Measurements from ENCODE around the gene SPATS2L.

SPATS2L gene

GRCh38 chr2:200455958-200456421 lies 149.5 kb downstream of the SPATS2L start:
- Histone ChIP-seq H3K4me1 (ENCODE audit: control insufficient read depth, insufficient read depth, low read length) (0 out of 2 replicates have a peak, but pooled peaks cover 2% of the 10 kb centered on the region), H3K36me3 (ENCODE audit: control insufficient read depth in 2 of 2, insufficient read depth in 1 of 2, low read length in 2 of 2) (peaks cover 0 to 3% of the 10 kb centered on the region in 2 experiments; a peak in 2 of 3 replicates), H3K27ac (ENCODE audit: extremely low read depth, low read depth, low read length) (no peak overlapping the region), H3K9me3 (ENCODE audit: control insufficient read depth, insufficient read depth, low read depth, low read length) (no peaks in the 10 kb centered on the region), H3K4me3 (ENCODE audit: low read depth, low read length) (no peak overlapping the region)
- CTCF ChIA-PET: interaction anchor here (1.4 kb wide), 1 partner anchor 470 kb away, joined by 5 read pairs; no protein-coding TSS in a partner anchor
- POLR2A ChIA-PET: no interaction called here
- TF ChIP-seq ZNF529 (tag by site-specific recombination; IDR thresholded peaks at IDR 0.05; ENCODE audit: insufficient replicate concordance) (no peak), SETDB1 (IDR thresholded peaks at IDR 0.05; ENCODE audit: insufficient read length, low read length) (no peak), ZNF549 (tag by site-specific recombination; IDR thresholded peaks at IDR 0.05) (no peak), ZNF433 (tag by site-specific recombination; IDR thresholded peaks at IDR 0.05; ENCODE audit: low read depth) (no peak), OVOL3 (tag by site-specific recombination; IDR thresholded peaks at IDR 0.05) (no peak), ZNF560 (tag by site-specific recombination; IDR thresholded peaks at IDR 0.05; ENCODE audit: borderline replicate concordance) (no peak), ZNF266 (tag by site-specific recombination; IDR thresholded peaks at IDR 0.05; ENCODE audit: low read depth) (no peak), YY1 (tag by site-specific recombination; IDR thresholded peaks at IDR 0.05) (no peak), ZNF521 (tag by site-specific recombination; IDR thresholded peaks at IDR 0.05) (no peak), ZNF280D (tag by site-specific recombination; IDR thresholded peaks at IDR 0.05) (no peak), EGR2 (tag by site-specific recombination; IDR thresholded peaks at IDR 0.05; ENCODE audit: low read depth) (no peak), ZNF585B (tag by site-specific recombination; IDR thresholded peaks at IDR 0.05) (no peak), ZNF138 (tag by site-specific recombination; IDR thresholded peaks at IDR 0.05; ENCODE audit: borderline replicate concordance) (no peak), ZNF335 (tag by site-specific recombination; conservative IDR thresholded peaks at IDR 0.05) (no peak), ZNF140 (tag by site-specific recombination; IDR thresholded peaks at IDR 0.05) (no peak)
- TF ChIP-seq, protein P1, sequence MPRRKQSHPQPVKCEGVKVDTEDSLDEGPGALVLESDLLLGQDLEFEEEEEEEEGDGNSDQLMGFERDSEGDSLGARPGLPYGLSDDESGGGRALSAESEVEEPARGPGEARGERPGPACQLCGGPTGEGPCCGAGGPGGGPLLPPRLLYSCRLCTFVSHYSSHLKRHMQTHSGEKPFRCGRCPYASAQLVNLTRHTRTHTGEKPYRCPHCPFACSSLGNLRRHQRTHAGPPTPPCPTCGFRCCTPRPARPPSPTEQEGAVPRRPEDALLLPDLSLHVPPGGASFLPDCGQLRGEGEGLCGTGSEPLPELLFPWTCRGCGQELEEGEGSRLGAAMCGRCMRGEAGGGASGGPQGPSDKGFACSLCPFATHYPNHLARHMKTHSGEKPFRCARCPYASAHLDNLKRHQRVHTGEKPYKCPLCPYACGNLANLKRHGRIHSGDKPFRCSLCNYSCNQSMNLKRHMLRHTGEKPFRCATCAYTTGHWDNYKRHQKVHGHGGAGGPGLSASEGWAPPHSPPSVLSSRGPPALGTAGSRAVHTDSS (tag by site-specific recombination; IDR thresholded peaks at IDR 0.05): no peak

DNA sequence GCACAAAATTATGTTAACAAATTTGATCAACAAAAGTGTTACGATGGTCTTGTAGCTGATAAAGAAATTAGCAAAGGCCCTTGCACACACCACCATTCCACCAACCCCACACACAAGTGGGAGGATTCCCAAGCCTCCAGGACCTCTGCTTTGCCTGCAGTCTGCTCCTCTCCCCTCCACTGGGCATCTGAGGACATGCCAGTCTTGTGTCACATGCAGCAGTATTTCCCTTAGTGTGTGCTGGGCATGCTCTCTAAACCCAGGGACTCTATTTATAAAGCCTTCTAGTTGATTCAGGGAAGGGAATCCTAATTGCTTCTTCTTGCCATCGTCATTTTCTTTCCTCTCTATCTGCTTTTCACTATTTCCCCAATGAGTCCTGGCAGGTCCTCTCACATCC lies 150.1 kb downstream of the SPATS2L start:
- Histone ChIP-seq H3K36me3 (ENCODE audit: control insufficient read depth in 2 of 2, insufficient read depth in 1 of 2, low read length in 2 of 2) (peaks cover 0 to 3% of the 10 kb centered on the region in 2 experiments; a peak in 2 of 3 replicates), H3K27ac (ENCODE audit: extremely low read depth, low read depth, low read length) (no peak overlapping the region), H3K4me3 (ENCODE audit: low read depth, low read length) (no peak overlapping the region), H3K4me1 (ENCODE audit: control insufficient read depth, insufficient read depth, low read length) (0 out of 2 replicates have a peak, but pooled peaks cover 2% of the 10 kb centered on the region), H3K9me3 (ENCODE audit: control insufficient read depth, insufficient read depth, low read depth, low read length) (no peaks in the 10 kb centered on the region)
- CTCF ChIA-PET: interaction anchor here (0.6 to 1.4 kb wide), 3 partner anchors 12 to 471 kb away, joined by 3 to 5 read pairs (median 3); no protein-coding TSS in a partner anchor
- POLR2A ChIA-PET: no interaction called here
- TF ChIP-seq, protein P2, sequence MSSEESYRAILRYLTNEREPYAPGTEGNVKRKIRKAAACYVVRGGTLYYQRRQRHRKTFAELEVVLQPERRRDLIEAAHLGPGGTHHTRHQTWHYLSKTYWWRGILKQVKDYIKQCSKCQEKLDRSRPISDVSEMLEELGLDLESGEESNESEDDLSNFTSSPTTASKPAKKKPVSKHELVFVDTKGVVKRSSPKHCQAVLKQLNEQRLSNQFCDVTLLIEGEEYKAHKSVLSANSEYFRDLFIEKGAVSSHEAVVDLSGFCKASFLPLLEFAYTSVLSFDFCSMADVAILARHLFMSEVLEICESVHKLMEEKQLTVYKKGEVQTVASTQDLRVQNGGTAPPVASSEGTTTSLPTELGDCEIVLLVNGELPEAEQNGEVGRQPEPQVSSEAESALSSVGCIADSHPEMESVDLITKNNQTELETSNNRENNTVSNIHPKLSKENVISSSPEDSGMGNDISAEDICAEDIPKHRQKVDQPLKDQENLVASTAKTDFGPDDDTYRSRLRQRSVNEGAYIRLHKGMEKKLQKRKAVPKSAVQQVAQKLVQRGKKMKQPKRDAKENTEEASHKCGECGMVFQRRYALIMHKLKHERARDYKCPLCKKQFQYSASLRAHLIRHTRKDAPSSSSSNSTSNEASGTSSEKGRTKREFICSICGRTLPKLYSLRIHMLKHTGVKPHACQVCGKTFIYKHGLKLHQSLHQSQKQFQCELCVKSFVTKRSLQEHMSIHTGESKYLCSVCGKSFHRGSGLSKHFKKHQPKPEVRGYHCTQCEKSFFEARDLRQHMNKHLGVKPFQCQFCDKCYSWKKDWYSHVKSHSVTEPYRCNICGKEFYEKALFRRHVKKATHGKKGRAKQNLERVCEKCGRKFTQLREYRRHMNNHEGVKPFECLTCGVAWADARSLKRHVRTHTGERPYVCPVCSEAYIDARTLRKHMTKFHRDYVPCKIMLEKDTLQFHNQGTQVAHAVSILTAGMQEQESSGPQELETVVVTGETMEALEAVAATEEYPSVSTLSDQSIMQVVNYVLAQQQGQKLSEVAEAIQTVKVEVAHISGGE (tag by site-specific recombination; conservative IDR thresholded peaks at IDR 0.05; ENCODE audit: low read depth): no peak
- no peak for TF ChIP-seq ZNF274 (IDR thresholded peaks at IDR 0.05; ENCODE audit: low read length)
- no peak for TF ChIP-seq ZNF274 (tag by site-specific recombination; IDR thresholded peaks at IDR 0.05; ENCODE audit: borderline replicate concordance)
- TF ChIP-seq ZBTB48 (tag by site-specific recombination; IDR thresholded peaks at IDR 0.05): no peak
- no peak for TF ChIP-seq ZNF701 (tag by site-specific recombination; IDR thresholded peaks at IDR 0.05)
- TF ChIP-seq ZNF449 (tag by site-specific recombination; IDR thresholded peaks at IDR 0.05): no peak
- TF ChIP-seq GLIS1 (tag by site-specific recombination; IDR thresholded peaks at IDR 0.05): no peak
- no peak for TF ChIP-seq SALL2 (tag by site-specific recombination; IDR thresholded peaks at IDR 0.05; ENCODE audit: borderline replicate concordance)
- TF ChIP-seq, protein P3, sequence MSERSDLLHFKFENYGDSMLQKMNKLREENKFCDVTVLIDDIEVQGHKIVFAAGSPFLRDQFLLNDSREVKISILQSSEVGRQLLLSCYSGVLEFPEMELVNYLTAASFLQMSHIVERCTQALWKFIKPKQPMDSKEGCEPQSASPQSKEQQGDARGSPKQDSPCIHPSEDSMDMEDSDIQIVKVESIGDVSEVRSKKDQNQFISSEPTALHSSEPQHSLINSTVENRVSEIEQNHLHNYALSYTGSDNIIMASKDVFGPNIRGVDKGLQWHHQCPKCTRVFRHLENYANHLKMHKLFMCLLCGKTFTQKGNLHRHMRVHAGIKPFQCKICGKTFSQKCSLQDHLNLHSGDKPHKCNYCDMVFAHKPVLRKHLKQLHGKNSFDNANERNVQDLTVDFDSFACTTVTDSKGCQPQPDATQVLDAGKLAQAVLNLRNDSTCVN (tag by site-specific recombination; optimal IDR thresholded peaks at IDR 0.05): no peak

Data from HEK293 (cell line).